GM18520 (cell line): Measurements from ENCODE around the gene UBASH3B.

Experiments
- ATAC-seq: cut with Tn5 transposase; IDR thresholded peaks from one replicate; pipeline ENCODE4 v1.9.1; 2021; ENCODE audit not compliant: unreplicated experiment

The UBASH3B gene

DNA sequence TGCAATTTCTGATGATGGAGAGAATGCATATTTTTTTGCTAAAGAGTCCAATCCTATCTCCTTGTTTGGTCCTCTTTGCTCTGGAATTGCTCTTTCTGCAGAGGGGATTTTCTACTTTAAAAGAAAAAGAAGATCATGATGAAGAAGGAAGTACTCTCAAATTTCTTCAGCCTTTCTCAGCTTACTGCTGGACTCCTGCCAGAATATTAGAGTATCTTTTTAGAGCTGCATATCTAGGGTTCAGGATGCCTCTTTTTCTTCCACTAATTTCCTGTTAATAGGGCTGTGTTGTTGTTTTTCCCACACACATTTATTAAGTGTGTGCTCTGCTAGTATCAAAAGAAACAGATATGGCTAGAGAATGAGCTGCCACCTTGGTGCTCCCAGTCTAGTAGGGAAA, 18.2 kb downstream of the UBASH3B start:
- ATAC-seq: no peak

DNA sequence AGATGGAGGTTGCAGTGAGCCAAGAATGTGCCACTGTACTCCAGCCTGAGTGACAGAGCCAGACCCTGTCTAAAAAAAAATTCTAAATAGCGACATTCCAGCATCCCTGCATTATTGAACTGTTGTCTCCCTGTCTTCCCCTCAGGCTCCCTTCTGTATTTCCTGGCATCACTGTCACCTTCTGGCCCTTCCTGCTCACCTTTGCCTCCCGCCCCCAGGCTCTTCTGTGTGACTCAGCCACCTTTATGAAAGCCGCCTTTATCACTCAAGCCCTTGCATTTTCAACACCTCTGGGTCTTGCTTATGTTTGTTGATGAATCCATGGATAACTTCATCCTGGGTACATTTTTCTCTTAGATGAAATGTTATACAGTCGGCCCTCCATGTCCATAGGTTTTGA, 21.1 kb downstream of the UBASH3B start:
- ATAC-seq: no peak

DNA sequence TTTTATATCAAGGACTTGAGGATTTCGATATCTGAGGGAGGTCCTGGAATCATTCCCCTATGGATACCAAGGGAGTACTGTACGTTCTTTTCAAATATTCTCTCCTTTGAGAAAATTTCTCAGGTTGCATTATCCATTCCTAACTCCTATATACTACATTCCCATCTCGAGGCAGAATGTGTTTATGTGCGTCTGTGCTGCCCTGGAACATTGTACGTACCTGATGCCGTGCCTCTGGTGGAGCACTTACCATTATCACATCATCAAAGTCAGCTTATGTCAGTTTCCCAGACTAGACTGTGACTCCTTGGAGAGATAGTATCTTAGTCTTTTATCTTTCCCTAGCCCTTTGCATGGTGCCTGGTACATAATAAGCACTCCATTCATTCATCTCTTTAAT, 21.7 kb downstream of the UBASH3B start:
- ATAC-seq: no peak

DNA sequence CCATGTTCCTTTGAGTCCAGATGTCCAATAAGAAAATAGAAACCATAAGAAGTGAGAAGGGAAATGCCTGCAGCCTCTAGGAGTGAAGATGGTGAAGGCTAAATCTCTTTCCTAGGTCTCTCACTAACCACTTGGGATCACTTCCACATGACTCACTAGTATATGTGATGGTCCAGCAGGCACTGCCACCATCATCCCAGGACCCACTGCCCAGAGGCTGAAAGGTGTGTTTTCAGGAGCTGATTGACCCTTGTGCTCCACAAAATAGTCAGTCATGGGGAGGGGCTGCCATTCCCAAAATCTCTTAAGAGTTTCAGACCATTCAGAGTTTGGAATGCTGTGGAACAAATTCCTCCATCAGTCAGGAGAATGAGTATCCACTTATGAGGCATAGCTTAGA, 22.9 kb downstream of the UBASH3B start:
- no peak for ATAC-seq

DNA sequence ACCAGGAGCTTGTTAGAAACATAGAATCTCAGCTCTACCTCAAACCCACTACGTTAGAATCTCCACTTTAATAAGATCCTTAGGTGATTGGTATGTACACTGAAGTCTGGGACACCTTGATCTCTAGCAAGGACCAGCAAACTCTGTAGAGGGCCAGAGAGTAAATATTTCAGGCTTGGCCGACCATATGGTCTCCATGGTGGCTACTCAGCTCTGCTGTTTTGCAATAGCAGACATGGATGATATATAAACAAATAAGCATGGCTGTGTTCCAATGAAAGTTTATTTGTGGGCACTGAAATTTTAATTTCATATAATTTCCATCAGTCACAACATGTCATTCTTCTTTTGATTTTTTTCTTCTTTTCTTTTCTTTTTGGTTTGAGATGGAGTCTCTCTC, 23.9 kb downstream of the UBASH3B start:
- no peak for ATAC-seq

DNA sequence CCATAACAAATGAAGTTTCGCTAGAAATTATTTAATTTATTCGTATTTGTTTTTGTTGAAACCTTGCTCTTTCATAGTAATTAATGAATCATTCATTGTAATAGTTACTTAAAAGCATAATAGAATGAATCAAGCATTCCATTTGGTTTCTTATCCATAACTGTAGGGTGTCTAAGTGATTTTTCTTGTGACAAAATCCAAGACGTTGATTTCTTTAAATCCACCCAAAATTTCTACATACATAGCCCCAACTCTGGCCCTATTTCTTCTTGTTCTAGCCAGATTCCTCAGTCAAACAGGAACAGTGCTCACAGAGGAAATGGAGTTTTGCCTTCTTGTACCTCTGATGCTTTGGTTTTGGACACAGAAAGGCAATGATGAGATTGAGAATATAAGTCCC, 25.5 kb downstream of the UBASH3B start:
- no peak for ATAC-seq

DNA sequence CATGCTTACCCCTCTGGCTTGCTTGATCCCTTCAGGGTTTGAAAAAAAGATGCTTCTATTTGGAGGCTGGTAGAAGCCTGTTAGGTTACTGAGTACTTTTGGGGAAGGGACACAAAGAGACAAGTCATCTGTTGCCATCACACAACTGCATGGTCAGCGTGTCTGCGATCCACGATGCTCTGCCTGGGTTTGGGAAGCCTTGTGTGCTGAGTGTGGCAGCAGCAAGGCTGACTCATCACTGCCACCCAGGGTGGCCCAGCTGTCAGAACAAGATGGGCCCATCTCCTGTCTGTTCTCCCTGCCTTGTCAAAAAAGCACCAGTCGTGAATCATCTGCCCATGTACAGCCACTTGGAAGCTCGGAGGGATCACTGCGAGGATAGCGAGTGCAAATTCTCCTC, 26.2 kb downstream of the UBASH3B start:
- ATAC-seq: no peak

DNA sequence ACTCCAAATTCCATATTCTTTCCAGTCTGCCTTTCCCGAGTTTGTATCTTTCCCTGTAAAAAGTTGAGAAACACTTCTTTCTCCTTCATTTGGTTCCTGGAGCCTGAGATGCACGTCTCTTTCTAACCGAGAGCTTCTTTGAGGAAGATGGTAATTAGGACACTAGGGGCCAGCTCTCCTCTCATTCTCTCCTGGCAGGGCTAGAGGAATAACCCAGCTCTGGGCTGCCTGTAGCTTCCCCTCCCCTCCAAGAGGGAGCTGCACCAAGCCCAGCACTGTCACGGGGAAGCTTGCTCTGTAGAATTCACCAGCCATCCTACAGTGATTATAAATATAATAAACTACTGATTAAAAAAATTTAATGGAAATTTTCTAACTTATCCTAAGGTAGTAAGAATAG, 26.9 kb downstream of the UBASH3B start:
- no peak for ATAC-seq

DNA sequence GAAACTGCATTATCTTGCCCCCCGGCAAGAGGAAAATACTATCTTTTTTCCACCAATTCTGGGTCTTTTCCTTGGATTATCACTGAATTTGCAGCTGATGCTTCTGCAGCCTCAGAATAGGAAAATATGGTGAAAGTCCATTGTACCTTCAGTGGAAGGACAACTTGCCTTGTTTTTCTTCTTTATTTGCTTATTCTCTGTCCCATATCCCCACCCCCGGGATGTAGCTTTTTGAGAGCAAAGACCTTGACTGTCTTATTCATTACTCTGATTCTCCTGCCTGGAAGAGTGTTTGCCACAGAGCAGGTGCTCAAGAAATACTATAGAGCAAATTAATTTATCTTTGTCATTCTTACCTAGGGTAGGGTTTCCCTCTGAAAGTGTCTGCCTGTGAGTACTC, 29.5 kb downstream of the UBASH3B start:
- ATAC-seq: no peak

DNA sequence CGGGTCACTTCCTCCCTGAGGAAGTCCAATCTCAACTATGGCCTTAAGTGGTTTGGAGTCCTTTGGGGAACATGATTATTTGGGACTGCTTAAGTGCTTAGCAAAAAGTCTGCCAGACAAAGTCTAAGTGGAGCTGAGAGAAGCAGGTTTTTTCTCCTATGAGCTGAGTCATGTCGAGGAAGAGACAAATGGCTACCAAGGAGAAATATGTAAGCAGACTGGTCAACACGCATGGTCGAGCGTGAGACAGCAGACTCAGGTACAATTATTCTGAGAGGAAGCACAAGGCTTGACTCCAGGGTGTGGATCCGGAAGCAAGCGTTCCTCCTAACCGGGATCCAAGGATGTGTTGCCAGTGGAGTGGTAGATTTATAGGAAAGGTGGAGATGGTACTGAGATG, 30.6 kb downstream of the UBASH3B start:
- ATAC-seq: no peak

DNA sequence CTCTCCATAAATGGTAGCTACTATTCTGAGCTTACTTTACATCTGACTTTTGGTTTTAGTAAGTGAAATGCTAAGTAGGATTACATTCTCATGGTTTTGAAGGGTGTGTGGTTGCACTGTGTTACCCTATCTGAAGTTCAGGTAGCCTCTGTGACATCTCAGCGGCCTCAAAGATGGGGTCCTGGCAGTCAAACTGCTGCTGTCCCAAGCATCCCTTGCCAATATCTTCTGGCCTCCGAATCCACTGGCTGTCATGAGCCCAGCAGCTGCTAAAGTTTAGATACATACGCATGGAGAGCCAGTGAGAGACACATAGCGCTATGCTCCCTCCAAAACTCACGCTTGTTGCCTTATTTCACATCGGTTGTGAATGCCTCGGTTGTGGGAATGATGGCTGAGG, 34.9 kb downstream of the UBASH3B start:
- no peak for ATAC-seq

DNA sequence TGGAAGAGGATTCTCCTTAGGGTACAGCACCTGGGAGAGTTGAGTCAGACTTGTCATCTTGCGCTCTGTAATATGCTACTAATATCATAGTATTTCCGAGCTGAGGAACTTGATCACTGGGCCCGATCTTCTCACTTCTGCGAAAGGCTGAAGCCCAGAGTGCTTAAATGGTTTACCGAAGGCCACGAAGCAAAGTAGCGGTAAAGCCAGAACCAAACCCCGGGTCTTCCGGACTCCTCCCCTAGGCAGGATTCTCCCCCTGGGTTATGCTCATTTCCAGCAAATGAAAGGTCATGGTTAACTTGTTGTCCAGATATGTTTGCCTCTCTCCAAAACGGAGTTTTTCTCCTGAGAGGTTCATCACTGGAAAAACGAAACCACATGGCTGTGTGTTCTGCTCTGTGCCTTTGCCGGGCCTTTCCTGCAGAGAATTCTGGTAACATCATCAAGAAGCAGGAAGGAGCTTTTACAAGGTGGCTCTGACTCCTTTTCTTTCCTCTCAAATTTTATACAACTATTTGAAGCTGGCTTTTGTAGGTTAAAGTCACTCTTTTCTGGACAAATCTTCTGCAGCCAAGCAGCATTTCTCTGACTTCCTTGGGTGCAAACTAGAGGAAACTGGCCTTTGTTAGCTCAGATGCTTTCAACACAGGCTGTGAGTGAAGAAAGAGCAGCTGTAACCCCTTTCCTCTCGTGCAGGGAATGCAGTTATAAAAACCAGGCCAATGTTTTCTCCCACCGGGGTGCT, 35.5 kb downstream of the UBASH3B start:
- ATAC-seq: no peak

DNA sequence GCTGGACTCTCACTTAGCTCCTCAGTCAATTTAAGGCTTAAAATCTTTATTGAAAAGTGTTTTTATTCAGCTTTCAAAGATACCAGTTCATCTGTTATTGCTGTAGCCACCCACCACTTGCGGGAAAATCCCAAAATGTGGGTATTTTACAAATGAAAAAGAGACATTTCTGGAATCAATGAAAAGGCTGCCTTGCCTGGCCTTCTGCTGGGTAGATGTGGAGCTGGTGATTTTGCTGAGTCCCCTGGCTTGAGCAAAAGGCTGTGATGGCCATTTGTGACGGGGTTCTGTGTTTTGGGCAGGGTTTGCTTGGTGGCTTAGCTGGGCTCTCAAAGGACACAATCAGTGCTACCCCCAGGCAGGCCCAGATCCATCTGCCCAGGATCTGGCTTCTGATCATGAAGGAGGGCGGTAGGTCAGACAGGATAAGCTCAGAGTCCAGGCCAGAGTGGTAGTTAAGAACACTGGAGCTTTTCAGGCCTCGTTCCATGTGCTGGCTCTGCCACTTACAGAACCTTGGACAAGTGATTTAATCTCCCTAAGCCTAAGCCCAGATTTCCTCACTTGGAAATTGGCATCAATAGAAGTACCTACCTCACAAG, 36.1 kb downstream of the UBASH3B start:
- ATAC-seq: no peak

DNA sequence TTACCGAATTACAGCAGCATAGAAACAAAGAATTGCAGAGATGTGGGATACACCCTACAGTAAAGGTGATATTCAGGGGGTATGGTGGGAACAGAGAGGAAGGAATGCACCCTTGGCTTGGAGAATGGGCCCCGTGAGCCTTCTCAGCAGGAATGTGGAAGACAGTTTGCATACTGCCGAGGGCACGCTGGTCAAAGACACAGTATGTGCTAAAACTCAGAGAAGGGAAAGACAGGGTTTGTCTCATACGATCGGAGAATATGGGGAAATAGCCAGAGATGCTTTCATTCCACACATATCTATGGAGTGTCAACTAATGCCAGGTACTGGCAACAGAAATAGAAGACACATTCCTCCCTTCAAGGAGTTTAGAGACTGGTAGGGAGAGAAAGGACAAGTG, 36.9 kb downstream of the UBASH3B start:
- ATAC-seq: no peak

DNA sequence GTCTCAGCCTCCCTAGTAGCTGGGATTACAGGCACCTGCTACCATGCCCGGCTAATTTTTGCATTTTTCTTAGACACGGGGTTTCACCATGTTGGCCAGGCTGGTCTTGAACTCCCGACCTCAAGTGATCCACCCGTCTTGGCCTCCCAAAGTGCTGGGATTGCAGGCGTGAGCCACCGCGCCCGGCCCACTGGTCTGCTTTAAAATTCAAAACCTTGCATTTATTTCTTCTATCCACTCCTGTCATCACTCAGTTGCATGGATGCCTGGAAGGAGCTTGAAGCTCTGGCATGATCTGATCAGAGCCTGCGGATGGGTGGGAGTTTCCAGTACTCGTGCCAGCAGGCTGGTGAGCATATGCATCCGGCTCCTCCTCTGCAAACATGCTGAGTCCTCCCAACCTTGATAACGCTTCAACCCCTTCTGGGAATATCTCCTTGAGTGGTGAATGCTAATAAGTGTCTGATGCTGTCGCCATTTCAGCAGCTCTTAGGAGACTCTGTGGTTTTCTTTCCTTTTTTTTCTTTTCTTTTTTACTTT, 39.6 kb downstream of the UBASH3B start:
- ATAC-seq: no peak

DNA sequence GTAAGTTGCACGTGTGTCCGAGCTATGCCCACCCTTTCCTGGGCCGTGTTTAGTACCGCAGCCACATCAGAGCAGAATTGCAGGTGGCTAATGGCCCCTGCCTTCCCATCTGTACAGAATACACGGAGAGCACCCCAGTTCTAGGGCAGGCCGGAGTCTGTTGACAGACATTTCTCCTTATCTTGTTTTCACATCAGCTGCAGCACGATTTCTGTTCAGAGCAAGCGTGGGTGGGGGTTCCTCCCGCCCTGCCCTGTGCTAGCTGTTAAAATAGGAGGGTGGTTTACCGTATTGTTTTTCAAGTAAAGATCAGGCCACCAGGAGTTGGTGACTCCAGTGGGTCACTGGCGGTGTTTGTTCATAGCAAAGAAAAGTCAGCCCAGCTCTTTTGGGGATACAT, 41.1 kb downstream of the UBASH3B start:
- no peak for ATAC-seq

DNA sequence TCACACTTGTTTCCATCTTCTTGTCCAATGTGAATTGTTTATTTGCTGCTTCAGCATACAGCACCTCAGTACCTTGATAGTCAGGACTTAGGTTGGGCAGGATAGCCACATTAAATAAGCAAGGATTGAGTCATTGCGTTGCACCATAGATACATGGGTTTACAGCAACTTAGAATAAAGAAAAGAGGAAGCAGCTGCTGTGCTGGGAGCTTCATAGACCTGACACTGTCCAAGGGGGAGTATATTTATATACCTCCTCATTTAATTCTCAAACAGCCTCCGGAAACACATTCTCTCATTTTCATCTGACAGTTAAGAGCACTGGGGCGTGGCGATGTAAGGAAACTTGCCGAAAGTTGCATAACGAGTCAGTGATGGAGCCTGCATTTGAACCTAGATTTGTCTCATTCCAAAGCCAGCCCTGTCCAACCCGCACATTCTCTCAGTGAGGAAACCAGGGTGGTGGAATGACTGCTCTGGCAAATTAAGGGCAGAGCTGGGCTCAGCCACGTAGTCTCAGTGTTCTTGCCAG, 42.2 kb downstream of the UBASH3B start:
- ATAC-seq: no peak

DNA sequence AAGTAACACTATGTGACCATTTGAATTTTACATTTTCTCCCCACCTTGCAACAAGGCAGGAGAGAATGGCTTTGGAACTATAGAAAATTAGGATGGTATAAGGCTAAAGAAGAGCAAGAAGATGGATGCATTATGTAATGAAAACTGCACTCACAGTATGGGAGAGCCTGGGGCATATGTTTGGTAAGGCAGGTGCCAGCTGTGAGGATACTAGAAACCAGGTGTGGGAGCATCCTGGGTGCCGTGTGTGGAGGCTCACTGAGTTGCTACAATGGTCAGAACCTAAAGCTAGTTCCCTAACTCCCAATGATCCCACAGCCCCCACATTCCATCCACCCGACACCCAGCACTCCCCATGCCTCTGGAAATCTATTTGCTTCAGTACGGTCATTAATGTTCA, 42.9 kb downstream of the UBASH3B start:
- no peak for ATAC-seq

DNA sequence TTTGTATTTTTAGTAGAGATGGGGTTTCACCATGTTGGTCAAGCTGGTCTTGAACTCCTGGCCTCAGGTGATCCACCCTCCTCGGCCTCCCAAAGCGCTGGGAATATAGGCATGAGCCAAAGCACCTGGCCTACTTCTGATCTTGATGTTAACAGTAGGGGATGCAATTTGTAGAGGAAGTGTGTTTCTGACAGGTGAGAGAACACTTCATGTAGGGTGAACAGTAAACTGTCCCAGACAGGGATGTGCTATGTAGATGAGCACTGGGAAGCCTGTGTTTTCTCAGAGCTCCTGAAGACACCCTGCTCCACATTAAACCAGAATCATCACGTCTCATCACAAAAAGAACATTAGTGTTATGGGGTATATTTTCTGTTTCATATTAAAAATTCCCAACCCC, 45.1 kb downstream of the UBASH3B start:
- no peak for ATAC-seq

DNA sequence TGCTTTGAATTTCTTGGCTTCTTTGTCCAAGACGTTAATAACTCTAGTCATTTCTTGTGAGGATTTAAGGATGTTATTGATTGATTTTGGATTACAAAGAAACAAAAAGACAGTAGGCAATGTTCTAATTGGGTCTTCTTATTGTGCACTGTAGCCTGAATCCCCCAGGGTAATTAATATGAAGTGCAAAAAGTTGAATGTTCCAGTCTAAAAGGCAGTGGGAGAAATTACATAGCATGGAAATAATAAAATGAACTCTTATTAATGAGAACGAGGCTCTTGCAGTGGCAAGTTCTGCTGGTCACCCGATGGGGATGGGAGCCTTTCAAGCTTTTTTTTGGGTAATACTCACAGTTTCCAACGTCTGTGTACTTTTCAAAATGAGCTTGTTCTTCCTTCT, 45.6 kb downstream of the UBASH3B start:
- no peak for ATAC-seq

DNA sequence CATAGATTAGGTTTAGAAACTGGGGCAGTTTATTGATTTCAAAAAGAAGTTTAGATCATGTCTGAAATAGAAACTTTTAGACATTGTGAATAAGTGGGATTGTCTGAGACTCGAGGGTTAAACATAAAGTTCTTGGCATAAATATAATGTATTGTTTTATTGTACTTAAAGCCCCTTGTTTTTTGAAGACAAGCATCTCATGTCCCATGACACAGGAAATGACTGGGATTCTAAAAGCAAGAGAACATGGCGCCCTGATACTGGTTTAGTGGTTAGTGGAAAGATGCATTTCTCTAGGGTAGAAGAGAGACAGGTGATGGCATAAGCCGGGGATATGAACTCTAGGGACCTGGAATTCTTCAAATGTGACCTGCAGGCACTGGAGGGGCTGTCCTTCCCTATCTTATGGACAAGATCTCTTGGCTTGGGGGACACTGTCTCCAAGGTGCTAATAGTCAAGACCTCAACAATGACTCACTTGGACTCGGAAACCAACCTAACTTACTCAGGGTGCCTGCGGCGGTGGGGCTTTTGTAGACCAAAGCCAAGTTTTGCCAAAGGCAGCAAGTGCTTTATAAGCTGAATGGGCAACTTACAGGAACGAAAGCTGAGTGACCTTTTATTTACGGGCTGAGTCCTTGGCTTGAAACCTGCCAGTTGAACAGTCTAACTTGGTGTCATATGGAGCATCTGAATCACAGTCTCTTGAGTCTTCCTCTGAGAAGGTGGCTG, 48.2 kb downstream of the UBASH3B start:
- ATAC-seq: no peak

DNA sequence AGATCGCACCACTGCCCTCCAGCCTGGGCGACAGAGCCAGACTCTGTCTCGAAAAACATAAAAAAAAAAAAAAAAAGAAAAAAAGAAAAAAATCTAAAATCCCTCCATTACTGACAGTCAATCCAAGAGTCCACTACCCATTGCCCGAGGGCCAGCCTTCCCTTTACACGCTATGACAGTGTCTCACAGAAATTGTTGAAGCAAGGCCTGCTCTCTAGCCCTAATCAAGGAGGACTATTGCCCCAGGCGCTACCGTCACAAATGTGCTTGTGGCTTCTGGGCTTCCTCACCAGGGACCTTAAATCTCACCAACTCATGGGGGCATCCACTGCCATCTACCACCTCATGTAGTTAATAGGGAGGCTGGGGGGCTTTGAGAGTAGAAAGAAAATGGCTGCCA, 49.9 kb downstream of the UBASH3B start:
- ATAC-seq: no peak
